HG03571 (cell line): Measurements from ENCODE around the gene NHSL2.

ENCODE experiments used
- ATAC-seq: cut with Tn5 transposase; IDR thresholded peaks from one replicate; pipeline ENCODE4 v1.9.1; 2021; ENCODE audit not compliant: unreplicated experiment

NHSL2 gene

GRCh38 chrX:72016881-72017783 is 106.5 kb downstream of the NHSL2 start:
- no peak for ATAC-seq

GRCh38 chrX:72018277-72019112 is 107.8 kb downstream of the NHSL2 start:
- no peak for ATAC-seq

GRCh38 chrX:72019487-72019886 is 108.8 kb downstream of the NHSL2 start:
- no peak for ATAC-seq

- ATAC-seq = no peak
These were observed 109.6 kb downstream of the NHSL2 start for GRCh38 chrX:72020204-72020603.

GRCh38 chrX:72020788-72021187 is 110.1 kb downstream of the NHSL2 start:
- no peak for ATAC-seq

GRCh38 chrX:72021975-72022374 is 111.3 kb downstream of the NHSL2 start:
- ATAC-seq = no peak

GRCh38 chrX:72023071-72023470 is 112.4 kb downstream of the NHSL2 start:
- ATAC-seq = no peak

GRCh38 chrX:72025236-72025770 is 114.7 kb downstream of the NHSL2 start:
- no peak for ATAC-seq

- no peak for ATAC-seq
These were observed 115.8 kb downstream of the NHSL2 start for GRCh38 chrX:72026341-72027023.

- ATAC-seq = no peak
These were observed 116.6 kb downstream of the NHSL2 start for GRCh38 chrX:72027024-72027913.

- no peak for ATAC-seq
These were observed 117.3 kb downstream of the NHSL2 start for GRCh38 chrX:72027914-72028307.

- ATAC-seq = no peak
These were observed 118.2 kb downstream of the NHSL2 start for GRCh38 chrX:72028701-72029470.

GRCh38 chrX:72029483-72030411 is 119.1 kb downstream of the NHSL2 start:
- ATAC-seq = no peak

- no peak for ATAC-seq
These were observed 119.8 kb downstream of the NHSL2 start for GRCh38 chrX:72030431-72030830.

- no peak for ATAC-seq
These were observed 120.5 kb downstream of the NHSL2 start for GRCh38 chrX:72031118-72031517.

GRCh38 chrX:72031634-72032033 is 121.0 kb downstream of the NHSL2 start:
- ATAC-seq = no peak

GRCh38 chrX:72037601-72038000 is 127.0 kb downstream of the NHSL2 start:
- ATAC-seq = no peak

- ATAC-seq = no peak
These were observed 127.4 kb downstream of the NHSL2 start for GRCh38 chrX:72038016-72038415.
